OCI-LY1 (cell line): ENCODE results near the gene GTPBP10.

Source experiments
- H2AFZ ChIP-seq: fragments of 200-600 bp; sonication (generic), shearing (Covaris generic); 2 replicates; pipeline ENCODE4 v1.6.0; 2014; ENCODE audit warnings: antibody characterized with exemption, mild to moderate bottlenecking, low read length
- H3F3A ChIP-seq: fragments of 200-600 bp; sonication (generic), shearing (Covaris generic); 2 replicates; pipeline ENCODE4 v1.6.0; 2014; ENCODE audit warnings: mild to moderate bottlenecking, antibody characterized with exemption, low read length, moderate library complexity; ENCODE audit not compliant: insufficient read depth
- H3K27ac ChIP-seq: fragments of 200-600 bp; sonication (generic); 2 replicates; pipeline ENCODE4 v1.5.1; 2014; ENCODE audit warnings: low read length, mixed run types, mild to moderate bottlenecking, low read depth; ENCODE audit not compliant: poor library complexity, severe bottlenecking
- H3K27me3 ChIP-seq: fragments of 200-600 bp; sonication (generic); 2 replicates; pipeline ENCODE4 v1.6.0; 2014; ENCODE audit warnings: antibody characterized with exemption, mild to moderate bottlenecking, low read length, moderate library complexity; ENCODE audit not compliant: insufficient read depth
- H3K36me3 ChIP-seq: fragments of 200-600 bp; sonication (generic); 2 replicates; pipeline ENCODE4 v1.6.1; 2014; ENCODE audit warnings: mild to moderate bottlenecking, antibody characterized with exemption, low read length, moderate library complexity, mixed read lengths; ENCODE audit not compliant: insufficient read depth
- H3K4me1 ChIP-seq: fragments of 200-600 bp; sonication (generic); 2 replicates; pipeline ENCODE4 v1.5.1; 2014; ENCODE audit warnings: mild to moderate bottlenecking, low read length, moderate library complexity; ENCODE audit not compliant: insufficient read depth, severe bottlenecking
- H3K4me2 ChIP-seq: fragments of 200-600 bp; sonication (generic), shearing (Covaris generic); 2 replicates; pipeline ENCODE4 v1.6.1; 2014; ENCODE audit warnings: low read length
- H3K4me3 ChIP-seq: fragments of 200-600 bp; sonication (generic); 2 replicates; pipeline ENCODE4 v1.5.1; 2014; ENCODE audit warnings: low read length, low read depth, mild to moderate bottlenecking, mixed read lengths; ENCODE audit not compliant: poor library complexity, severe bottlenecking
- H3K79me2 ChIP-seq: fragments of 200-600 bp; shearing (Covaris generic); 2 replicates; pipeline ENCODE4 v1.6.1; 2016; ENCODE audit warnings: mixed run types, low read length, mixed read lengths; ENCODE audit not compliant: insufficient read depth
- H3K9ac ChIP-seq: fragments of 200-600 bp; sonication (generic), shearing (Covaris generic); 2 replicates; pipeline ENCODE4 v1.6.1; 2014; ENCODE audit warnings: mild to moderate bottlenecking, low read length, mixed read lengths
- H3K9me2 ChIP-seq: fragments of 200-600 bp; sonication (generic), shearing (Covaris generic); 2 replicates; pipeline ENCODE4 v1.6.1; 2014; ENCODE audit warnings: low read depth, mild to moderate bottlenecking, low read length, mixed read lengths
- H3K9me3 ChIP-seq: fragments of 200-600 bp; shearing (Covaris generic); 2 replicates; pipeline ENCODE4 v1.6.1; 2014; ENCODE audit warnings: low read length, mixed read lengths
- H4K20me1 ChIP-seq: fragments of 200-600 bp; sonication (generic), shearing (Covaris generic); 2 replicates; pipeline ENCODE4 v1.6.0; 2016; ENCODE audit warnings: mild to moderate bottlenecking, low read length; ENCODE audit not compliant: insufficient read depth
- EZH2 ChIP-seq: fragments of 200-600 bp; sonication (generic), shearing (Covaris generic); IDR thresholded peaks from 2 replicates; pipeline ENCODE4 v1.8.0; 2017; ENCODE audit warnings: borderline replicate concordance, mixed run types, mild to moderate bottlenecking, antibody characterized with exemption, low read length, moderate library complexity, mixed read lengths
- TF ChIP-seq, protein P1 (sequence below): fragments of 200-600 bp; sonication (generic), shearing (Covaris generic); IDR thresholded peaks from 2 replicates; pipeline ENCODE4 v1.5.1; 2017; ENCODE audit warnings: mild to moderate bottlenecking, antibody characterized with exemption, low read length, moderate library complexity, mixed read lengths

The GTPBP10 gene

DNA sequence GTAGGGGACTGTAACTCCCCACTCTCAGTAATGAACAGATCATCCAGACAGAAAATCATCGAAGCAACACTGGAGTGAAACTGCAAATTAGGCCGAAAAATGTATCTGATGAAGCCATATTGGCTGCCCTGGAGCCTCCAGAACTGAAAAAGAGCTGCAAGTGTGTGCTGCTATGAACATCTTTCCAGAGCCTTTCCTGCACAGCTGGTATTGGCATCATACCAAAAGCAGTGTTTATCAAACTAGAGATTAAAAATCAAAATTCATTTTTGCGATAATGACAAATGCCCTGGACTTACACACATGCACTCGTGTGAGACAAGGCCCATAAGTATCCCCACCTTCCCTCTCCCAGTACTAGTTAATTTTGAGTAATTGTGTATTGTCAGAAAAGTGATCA, 49.9 kb downstream of the GTPBP10 start:
- Histone ChIP-seq H3F3A (no peaks in the 10 kb centered on the region), H3K9ac (no peak overlapping the region), H3K9me2 (no peaks in the 10 kb centered on the region), H3K79me2 (no peaks in the 10 kb centered on the region), H3K36me3 (no peaks in the 10 kb centered on the region), H4K20me1 (no peaks in the 10 kb centered on the region), H2AFZ (no peak overlapping the region), H3K4me3 (no peak overlapping the region), H3K9me3 (peaks cover 10% of the 10 kb centered on the region; the same call in 1 of the 2 replicates), H3K4me1 (no peaks in the 10 kb centered on the region), H3K27me3 (no peaks in the 10 kb centered on the region), H3K4me2 (no peak overlapping the region), H3K27ac (no peak overlapping the region)
- TF ChIP-seq, protein P1, sequence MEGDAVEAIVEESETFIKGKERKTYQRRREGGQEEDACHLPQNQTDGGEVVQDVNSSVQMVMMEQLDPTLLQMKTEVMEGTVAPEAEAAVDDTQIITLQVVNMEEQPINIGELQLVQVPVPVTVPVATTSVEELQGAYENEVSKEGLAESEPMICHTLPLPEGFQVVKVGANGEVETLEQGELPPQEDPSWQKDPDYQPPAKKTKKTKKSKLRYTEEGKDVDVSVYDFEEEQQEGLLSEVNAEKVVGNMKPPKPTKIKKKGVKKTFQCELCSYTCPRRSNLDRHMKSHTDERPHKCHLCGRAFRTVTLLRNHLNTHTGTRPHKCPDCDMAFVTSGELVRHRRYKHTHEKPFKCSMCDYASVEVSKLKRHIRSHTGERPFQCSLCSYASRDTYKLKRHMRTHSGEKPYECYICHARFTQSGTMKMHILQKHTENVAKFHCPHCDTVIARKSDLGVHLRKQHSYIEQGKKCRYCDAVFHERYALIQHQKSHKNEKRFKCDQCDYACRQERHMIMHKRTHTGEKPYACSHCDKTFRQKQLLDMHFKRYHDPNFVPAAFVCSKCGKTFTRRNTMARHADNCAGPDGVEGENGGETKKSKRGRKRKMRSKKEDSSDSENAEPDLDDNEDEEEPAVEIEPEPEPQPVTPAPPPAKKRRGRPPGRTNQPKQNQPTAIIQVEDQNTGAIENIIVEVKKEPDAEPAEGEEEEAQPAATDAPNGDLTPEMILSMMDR = no peak
- TF ChIP-seq EZH2 = no peak

DNA sequence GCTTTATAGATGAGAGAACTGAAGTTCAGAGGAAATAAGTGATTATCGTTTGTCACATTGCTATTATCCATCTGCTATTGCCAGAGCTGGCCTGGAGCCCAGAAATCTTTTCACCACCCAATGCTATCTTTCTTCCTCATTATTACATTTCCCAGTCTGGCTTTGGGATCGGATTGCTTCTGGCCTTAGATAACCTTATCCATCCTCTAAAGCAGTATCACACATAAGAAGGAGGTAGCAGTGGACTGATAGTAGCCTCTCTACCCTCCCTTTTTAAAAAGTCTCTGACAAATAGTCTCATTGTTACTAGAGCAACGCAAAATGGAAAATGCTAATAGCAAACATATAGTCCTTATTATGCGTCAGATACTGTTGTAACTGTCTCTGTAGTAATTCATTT, 55.5 kb downstream of the GTPBP10 start:
- Histone ChIP-seq H3F3A (no peaks in the 10 kb centered on the region), H3K4me1 (peaks cover 14% of the 10 kb centered on the region), H3K9me3 (peaks cover 4% of the 10 kb centered on the region; the same call in 1 of the 2 replicates), H2AFZ (no peak overlapping the region), H3K9me2 (no peaks in the 10 kb centered on the region), H3K9ac (no peak overlapping the region), H3K27ac (no peak overlapping the region), H3K36me3 (no peaks in the 10 kb centered on the region), H4K20me1 (no peaks in the 10 kb centered on the region), H3K27me3 (no peaks in the 10 kb centered on the region), H3K4me2 (no peak overlapping the region), H3K4me3 (no peak overlapping the region), H3K79me2 (no peaks in the 10 kb centered on the region)
- TF ChIP-seq EZH2 = no peak
- TF ChIP-seq, protein P1 = no peak

DNA sequence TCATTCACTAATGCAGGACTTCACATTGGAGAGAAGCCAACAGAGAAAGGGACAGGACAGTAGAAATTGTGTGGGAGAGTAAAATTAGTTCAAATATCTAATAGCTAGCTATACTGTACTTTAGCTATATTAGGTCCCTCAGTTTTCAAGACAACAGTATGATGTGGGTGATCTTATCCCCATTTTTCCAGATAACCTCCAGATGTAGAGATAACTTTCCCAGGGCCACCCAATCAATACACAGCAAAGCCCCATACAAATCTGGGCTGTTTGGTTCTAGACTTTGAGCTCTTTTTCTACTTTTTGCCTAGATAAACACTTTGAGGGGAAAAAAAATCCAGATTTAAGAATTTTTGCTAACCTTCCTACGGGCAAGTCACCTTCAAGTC, 56.3 kb downstream of the GTPBP10 start:
- Histone ChIP-seq H3K9me3 (peaks cover 1% of the 10 kb centered on the region; the same call in 1 of the 2 replicates), H3K27ac (no peak overlapping the region), H3K27me3 (no peaks in the 10 kb centered on the region), H3K36me3 (peaks cover 4% of the 10 kb centered on the region; the same call in 1 of the 2 replicates), H4K20me1 (no peaks in the 10 kb centered on the region), H3K9me2 (no peaks in the 10 kb centered on the region), H3F3A (no peaks in the 10 kb centered on the region), H3K79me2 (no peaks in the 10 kb centered on the region), H3K4me1 (peaks cover 14% of the 10 kb centered on the region), H3K9ac (peak overlapping the region; percentile 77), H3K4me2 (peak overlapping the region; percentile 86), H3K4me3 (peak overlapping the region; percentile 83), H2AFZ (peak overlapping the region; percentile 96)
- TF ChIP-seq, protein P1 = no peak
- no peak for TF ChIP-seq EZH2
